ENCODE measurements around the gene KLHL21.

The KLHL21 gene

GRCh38 chr1:6546326-6546725 lies 56.3 kb downstream of the KLHL21 start:
- no peak for DNase-seq

- DNase-seq = no peak
Measured at GRCh38 chr1:6545276-6546112, 57.2 kb downstream of the KLHL21 start.

GRCh38 chr1:6544831-6545230 lies 57.8 kb downstream of the KLHL21 start:
- DNase-seq = no peak

All from suppressor macrophage treated with lipopolysaccharide for 4 hours (primary cell).